Skin epidermis (tissue), 12 donors: ENCODE data around the gene GMDS.
A peak's percentile ranks its signal among the peaks of the same experiment; 100 is the strongest.

Experiments used
- H3K27ac ChIP-seq, 21 experiments: fragments of 200-600 bp; sonication (generic) in 11 of 21; one replicate each; pipeline ENCODE4 v1.5.0; 2020; ENCODE audit warnings: mild to moderate bottlenecking in 3 of 21, inconsistent platforms in 2 of 21, moderate library complexity in 2 of 21
- H3K4me3 ChIP-seq, 7 experiments: fragments of 200-600 bp; sonication (generic) in 2 of 7; one replicate each; pipeline ENCODE4 v1.5.0; 2020; ENCODE audit warnings: inconsistent platforms in 2 of 7, mild to moderate bottlenecking in 2 of 7, moderate library complexity in 1 of 7

Gene GMDS

DNA sequence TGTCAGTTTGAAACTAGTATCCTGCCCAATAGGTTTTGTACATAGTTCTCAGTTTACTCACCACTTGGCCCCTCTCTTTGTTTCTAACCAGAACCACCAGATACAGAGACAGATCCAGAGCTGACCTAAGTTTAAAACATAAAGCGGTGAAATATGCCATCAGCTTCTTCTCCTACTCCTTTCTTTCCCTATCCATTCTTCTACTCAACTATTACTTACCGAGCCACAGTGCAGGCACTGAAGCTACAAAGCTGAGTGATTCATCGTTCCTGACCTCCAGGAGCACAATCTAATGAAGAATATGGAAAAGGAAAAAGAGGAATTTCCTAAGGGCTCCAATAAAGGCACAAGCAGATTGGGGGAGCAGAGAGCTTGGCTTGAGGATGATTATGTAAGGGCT lies 349.7 kb downstream of the GMDS start:
- Histone ChIP-seq H3K27ac (no peak overlapping the region), H3K4me3 (no peak overlapping the region)

DNA sequence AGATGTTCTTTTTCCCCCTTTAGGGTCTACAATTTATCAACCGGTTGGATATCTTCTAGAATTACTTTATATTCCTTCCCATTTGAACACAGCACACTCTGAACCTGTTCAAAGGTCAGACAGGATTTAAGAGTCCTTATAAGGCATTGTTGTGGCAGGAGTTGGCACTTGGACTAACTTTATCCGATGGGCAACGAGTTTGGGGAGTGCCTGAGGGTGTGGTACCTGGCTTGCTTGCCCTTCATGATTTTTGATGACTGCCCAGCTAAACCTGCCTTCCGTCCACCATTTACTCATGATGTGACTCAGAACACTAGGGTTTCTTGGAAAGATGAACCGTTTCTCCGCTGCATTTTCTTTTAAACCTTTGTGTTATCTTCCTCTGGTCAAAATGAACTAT lies 350.5 kb downstream of the GMDS start:
- Histone ChIP-seq H3K4me3 (no peak overlapping the region), H3K27ac (no peak overlapping the region)

DNA sequence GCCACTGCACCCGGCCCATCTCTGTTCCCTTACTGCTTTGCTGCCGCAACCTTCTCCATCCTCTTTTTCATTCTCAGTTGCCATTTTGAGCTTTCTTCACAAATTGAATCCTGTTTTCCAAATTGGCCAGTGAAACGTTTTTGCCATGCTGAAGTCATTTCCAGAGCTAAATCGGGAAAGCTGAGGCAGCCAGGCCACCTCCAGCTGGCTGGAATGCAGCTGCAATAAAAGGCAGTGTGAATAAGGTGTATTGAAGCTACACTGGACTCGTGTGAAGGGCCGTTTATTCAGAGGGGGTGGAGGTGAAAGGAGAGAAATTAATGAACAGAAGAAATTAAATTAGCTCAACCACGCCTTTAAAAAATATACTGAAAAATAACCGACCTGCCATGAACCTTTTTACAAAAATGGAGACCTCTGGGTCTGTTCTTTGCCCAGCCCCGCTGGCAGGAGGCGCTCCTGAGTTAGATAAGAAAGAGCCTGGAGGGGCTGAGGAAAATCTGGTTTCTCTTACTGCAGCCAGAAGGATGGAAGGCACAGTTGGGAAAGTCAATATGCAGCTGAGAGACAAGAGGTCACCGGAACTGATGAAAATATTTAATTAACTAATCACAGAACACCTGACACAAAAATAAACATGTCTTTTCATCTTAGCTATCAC lies 351.8 kb downstream of the GMDS start:
- Histone ChIP-seq H3K4me3 (no peak overlapping the region), H3K27ac (no peak overlapping the region)

DNA sequence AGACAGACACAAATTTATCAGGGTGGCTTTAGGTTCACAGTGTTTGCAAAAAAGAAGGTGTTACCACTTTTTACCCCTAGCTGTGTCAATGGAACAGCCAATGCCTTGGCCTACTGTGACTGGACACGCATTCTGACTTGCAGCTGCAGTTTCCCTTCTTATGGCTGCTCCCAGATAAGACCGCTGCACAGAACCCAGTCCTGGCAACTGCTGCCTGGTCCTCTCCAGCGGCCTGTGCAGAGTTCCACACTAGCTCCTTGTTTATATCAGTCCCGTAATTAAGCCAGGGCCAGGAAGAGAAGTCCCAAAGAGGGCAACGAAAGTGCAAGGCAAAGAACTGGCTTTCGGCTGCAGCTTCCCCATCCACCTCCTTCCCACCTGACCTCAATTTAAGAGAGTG lies 352.7 kb downstream of the GMDS start:
- H3K27ac ChIP-seq, result no peak overlapping the region
- no peak overlapping the region for H3K4me3 ChIP-seq

DNA sequence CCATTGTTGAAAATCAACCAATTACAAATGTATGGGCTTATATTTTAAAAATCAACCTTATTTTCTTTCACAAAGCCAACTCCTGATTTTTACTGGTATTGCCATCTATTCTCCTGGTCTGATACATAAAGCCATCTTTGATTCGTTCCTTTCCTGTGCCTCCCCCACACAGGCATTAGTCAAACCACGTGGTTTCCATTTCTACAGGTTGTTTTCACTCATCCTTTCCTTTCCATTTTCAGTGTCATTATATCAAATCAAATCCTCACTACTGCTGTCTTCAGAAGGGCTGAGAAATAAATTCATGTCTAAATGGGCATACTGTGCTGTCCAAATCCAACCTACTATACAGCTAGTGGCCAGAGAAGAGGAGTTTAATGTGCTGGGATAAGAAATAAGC lies 354.4 kb downstream of the GMDS start:
- no peak overlapping the region for H3K4me3 ChIP-seq
- H3K27ac ChIP-seq, result no peak overlapping the region

DNA sequence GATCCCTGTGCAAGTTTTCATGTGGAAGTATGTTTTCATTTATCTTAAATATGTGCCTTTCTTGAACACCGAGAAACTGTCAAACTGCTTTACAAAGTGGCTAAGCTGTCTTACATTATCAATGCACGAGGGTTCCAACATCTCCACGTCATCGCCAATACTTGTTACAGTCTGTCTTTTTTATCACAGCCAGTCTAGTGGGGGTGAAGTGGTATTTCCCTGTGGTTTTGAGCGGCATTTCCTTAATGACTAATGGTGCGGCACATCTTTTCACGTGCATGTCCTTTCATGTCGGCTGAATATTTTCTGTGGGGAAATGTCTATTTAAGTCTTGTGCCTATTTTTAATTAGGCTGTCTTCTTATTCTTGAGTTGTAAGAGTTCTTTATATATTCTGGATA lies 355.3 kb downstream of the GMDS start:
- H3K4me3 ChIP-seq, result no peak overlapping the region

DNA sequence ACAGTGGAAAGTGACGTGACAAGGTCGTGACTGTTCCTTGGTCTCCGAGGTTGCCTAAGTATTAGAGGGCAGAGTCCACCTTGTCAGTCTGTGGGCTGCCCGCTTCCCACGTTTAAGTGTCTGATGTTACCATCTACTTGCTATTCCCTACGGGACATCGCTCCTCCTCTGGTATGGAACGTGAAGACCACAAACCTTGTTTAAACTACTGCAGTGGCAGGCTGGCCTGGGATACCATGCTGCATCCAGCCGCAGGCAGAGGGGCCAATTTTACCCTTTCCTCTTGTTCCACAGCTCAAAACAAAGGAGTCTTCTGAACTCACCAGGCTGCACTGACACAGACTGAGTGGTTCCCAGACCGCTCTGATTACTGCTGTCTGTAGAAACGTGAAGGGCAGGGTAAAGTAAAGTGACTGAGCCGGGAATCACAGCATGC lies 359.8 kb downstream of the GMDS start:
- Histone ChIP-seq H3K4me3 (no peak overlapping the region), H3K27ac (no peak overlapping the region)

More for the DNA sequence above, 355.3 kb downstream of the GMDS start:
- H3K27ac ChIP-seq, result no peak overlapping the region

DNA sequence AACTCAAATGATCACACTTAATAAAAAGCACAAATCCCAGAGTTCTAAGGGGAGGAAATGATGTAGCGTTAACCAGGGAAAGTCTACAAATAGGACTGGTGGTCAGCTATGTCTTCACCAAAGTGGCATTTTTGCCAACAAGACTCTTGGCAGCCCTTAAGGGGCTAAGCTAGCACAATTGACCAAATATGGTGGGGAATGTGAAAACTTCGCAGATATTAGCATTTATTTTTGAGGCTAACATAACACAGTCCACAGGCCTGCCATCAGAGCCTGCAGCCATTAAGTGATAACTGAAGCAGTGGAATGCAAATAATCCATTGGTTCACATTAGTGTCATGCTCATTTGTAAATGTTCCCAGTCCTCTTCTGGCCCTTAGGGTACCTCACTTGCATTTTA lies 361.1 kb downstream of the GMDS start:
- Histone ChIP-seq H3K27ac (no peak overlapping the region), H3K4me3 (no peak overlapping the region)

DNA sequence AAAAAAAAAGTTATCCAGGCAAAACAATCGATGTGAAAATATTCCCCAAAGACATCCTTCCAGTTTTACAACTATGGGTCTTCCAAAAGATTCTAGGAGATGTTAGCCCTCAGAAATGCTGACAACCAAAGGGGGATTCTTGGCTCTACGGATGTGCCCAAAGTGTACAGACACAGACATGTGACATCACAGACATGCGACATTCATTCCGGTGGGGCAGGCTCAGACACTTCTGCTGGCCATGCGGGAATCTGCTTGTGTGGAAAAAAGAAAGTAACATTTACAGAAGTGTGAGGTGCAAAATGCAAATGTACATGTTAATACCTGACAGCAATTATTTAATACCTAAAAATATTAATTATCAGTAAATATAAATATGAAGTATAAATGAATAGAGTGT lies 367.1 kb downstream of the GMDS start:
- H3K4me3 ChIP-seq, result no peak overlapping the region

DNA sequence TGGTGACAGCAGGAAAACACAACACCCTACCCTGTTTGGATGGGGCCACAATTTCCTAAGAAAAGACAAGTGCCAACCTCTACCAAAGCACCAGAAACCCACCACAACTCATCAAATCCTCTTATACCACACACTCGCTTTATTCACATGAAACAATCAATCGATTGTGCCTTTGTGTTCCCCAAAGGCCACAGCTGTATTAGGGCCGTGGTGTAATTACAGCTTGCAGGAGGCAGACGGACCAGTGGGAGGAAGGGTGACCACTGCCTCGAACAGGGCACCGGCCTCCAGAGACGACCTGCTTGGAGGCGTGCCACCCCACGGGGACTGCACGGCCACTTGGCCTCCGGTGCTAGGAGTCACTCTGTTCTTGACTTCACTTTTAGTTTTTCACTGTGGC lies 371.6 kb downstream of the GMDS start:
- no peak overlapping the region for H3K4me3 ChIP-seq

More for the DNA sequence above, 367.1 kb downstream of the GMDS start:
- no peak overlapping the region for H3K27ac ChIP-seq

DNA sequence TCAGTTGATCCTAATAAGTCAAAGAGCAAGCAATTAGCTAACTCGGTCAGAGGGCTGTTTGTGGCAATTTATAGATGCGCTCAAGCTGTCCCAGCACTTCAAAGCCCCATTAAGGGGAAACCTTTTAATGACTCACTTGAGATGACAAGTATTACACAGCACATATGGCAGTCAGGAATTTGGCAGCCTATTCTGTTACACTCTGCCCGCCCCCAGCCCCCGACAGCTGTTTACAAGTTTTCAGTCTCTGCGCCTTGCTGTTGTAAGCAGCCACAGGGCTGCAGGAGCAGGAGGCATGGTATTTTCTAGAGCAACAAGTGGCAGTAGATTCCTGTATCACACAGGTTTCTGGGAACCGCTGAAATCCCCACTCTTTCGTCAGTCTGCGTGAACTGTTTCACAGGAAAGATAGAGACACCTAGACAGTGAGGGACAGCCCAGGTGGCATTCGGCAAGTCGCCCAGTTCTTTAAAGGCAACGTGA lies 372.7 kb downstream of the GMDS start:
- peak overlapping the region in 2 of 21 experiments; percentile 19 to 34 for H3K27ac ChIP-seq

More for the DNA sequence above, 371.6 kb downstream of the GMDS start:
- H3K27ac ChIP-seq, result no peak overlapping the region

DNA sequence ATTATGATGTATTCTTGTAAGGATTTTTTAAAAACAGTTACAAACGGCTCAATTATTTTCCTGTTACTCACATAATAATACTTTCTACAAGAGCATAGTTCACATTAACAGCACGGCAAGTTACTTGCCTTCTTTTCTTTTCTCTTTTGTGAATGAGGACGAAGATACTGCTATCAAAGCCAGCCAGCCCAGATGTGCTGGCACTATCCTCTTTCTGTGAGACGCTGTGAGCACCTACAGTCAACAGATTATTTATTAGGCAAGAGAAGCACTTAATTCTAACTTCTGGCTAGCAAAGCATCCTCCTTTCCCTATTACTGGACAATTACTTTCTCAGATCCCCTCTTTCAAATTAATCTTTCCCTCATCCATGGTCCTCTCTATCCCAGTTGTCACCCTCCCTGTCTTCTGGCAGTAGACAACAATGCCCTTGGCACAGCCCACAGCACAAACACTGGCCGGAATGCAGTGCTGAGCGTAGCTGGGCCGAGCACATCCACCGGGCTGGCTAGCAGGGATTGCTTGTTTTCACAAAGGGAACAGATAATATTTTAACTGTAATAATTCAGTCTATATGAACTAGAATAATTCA lies 373.6 kb downstream of the GMDS start:
- Histone ChIP-seq H3K27ac (peak overlapping the region in 1 of 21 experiments; percentile 34), H3K4me3 (no peak overlapping the region)

More for the DNA sequence above, 372.7 kb downstream of the GMDS start:
- no peak overlapping the region for H3K4me3 ChIP-seq

DNA sequence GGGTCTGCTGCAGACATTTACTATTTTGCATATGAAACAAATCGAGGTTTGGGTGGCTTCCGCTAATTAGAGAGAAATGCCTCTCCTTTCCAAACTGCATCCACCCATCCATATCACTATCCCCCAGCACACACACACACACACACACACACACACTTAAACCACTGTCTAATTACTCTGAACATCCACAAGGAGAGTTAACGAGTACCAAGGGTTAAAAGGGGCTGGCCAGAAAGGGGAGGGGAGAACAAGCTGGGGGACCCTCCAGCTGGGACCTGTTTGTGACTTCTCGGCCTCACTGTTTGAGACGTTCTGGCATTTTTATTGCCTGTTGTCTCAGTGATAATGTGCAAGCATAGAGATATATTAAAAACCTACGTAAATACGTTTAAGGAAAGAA lies 374.5 kb downstream of the GMDS start:
- Histone ChIP-seq H3K27ac (no peak overlapping the region), H3K4me3 (no peak overlapping the region)

DNA sequence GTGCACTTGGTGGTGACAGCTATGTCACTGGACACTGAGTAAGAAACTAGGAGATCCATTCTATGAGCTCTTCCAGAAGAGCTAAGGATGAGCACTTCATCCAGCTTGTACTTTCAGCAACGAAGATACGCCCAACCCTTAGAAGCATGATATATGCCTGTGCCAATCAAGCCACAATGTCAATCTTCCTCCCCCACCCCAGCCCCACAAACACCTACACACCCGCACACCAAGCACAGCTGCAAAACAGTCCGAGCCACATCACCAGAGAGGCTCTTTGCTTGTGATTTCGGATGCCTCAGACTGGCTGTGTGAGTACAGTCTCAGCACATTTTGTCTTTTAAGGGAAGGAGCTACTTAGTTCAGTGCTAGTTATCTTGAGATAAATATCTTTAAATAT lies 375.2 kb downstream of the GMDS start:
- H3K4me3 ChIP-seq, result no peak overlapping the region
- no peak overlapping the region for H3K27ac ChIP-seq

DNA sequence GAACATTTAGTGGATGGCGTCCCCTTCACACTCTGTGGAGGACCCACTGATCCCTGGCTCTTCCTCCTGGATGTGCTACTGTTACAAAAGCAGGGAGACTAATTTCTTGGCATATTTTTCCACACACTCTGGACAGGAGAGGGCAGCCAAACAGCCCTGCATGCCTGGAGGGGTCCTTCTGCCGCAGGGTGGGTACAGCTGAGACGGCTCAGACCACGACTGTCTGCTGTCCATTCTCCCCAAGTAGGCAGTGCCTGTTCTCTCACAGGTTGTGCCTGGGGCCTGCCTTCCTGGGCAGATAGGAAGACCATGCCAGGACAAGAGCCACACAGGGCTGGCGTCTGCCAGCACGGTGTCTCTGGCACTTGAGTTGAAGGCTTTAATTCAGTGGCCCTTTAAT lies 375.6 kb downstream of the GMDS start:
- Histone ChIP-seq H3K4me3 (no peak overlapping the region), H3K27ac (no peak overlapping the region)

DNA sequence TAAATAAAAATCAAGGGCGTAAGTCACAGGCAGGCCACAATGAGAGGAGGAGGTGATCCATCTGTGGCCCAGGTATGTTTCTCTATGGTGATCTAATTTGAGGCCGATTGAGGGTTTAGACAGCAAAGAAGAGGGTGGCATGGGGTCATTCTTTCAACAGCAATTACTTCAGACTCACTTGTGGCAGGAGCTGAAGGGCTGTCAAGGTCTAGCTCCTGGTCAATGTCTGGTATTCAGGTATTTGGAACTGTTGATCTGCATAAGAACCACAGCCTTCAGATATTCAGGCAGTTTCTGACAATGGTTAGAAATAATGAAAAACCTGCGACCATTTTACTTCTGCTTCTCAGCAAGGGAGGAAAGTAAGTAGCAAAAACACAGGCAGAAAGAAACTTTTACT lies 376.1 kb downstream of the GMDS start:
- H3K4me3 ChIP-seq, result no peak overlapping the region
- H3K27ac ChIP-seq, result no peak overlapping the region

DNA sequence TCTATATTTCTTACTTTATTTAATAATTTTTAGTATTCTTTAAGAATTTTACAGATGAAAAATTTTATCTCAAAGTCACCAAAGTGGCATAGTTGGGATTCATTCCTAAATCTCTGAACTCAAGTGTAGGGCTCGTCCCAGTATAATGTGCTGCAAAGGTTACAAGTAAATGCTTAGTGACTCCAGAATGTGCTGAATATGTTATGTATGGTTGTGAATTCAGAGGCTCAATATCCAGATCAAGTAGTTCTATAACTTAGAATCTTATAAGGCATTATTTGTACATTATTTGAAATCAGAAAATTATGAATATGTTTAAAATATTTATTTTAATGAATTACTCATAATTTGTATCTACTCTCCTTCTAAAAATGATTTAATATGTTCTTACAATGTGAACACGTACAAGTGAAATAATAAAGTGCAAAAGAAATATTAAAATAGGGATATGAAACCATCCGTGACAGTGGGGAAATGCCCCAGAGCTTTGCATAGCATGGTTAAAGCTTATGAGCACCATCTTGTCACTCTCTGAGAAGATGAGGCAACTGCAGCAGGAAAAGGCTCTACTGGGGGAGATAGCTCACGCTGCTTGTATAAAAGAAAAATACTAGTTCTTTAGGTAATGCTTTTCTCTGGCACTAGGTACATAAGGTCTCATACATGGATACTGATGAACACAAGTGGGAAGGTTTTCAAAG lies 376.7 kb downstream of the GMDS start:
- H3K4me3 ChIP-seq, result no peak overlapping the region
- no peak overlapping the region for H3K27ac ChIP-seq

DNA sequence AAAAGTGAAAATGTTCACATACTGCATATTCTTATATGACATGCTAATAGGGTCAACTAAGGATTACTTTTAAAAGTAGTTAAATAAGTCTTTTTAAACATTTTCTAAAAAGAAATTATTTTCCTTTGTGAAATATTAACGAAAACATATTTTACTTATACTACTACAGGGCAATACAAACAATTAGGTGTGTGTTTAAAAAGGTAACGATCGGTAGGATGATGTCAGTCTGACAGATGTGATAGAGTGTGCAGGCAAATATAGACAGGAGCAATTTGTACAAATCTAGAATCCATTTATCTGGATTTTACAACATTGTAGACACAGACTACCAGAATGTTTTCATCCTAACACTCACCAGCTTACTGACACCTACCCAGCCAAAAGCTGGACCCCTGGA lies 378.2 kb downstream of the GMDS start:
- H3K27ac ChIP-seq, result no peak overlapping the region
- H3K4me3 ChIP-seq, result no peak overlapping the region

DNA sequence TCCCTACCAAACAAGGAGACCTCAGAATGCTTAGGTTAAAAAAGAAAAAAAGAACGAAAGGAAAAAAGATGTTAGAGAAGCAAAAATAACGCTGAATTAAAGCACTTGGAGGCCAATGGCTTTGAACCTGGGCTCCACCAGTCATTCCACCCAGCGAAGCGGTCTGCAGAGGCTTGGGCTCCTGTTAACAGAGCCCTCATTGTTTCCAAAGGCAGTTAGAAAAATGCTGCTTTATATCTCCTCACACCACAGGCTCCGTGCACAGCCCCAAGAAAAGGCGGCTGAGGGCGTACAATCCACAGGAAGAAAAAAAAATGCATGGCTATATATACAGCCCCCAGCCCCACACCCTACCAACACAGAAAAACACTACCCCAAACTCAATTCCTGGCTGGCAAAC lies 379.8 kb downstream of the GMDS start:
- Histone ChIP-seq H3K4me3 (no peak overlapping the region), H3K27ac (no peak overlapping the region)

DNA sequence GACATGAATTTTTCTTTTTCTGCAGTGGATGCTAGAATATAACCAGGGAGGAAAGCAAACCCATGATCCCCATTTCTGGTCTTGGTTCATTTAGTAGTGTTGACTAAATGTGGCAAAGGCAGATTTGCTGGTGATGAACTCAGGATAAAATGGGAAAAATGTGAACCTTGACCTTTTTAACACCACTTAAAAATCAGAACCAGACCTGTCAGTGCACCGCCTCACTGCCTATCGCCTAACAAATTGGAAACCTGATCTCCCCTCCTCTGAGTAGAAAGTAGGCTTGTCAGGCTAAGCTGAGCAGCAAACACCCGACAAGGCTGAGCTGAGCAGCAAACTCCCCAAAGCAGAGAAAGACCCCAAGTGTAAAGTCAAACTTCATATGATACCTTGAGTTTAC lies 380.9 kb downstream of the GMDS start:
- Histone ChIP-seq H3K4me3 (no peak overlapping the region), H3K27ac (no peak overlapping the region)

DNA sequence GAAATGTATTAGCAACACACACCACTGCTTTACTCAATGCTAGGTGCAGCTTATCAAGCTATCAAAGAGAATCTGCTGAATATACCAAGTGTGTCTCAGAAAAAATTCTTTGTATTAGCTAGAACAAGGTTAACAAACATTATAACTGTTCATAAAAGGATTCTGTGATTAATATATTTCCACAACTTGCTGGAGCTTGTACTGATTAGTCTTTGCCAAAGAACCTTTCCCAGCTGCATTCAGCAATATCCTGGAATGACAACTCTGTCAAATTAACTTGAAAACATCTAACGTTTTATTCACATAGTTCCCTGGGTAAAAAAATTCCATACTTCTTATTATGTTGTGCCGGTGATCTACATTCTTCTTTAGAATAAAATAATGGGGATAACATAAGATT lies 383.0 kb downstream of the GMDS start:
- Histone ChIP-seq H3K27ac (no peak overlapping the region), H3K4me3 (no peak overlapping the region)
